ENCODE results near the gene RPRD1B. TPM values are rescaled to one million over a fixed set of nuclear protein-coding genes. Genes with fewer than 3 reads are reported as not detected.

The RPRD1B gene
- total and polyA plus RNA-seq, 2 of the 8 experiments (the other 6 are each of a cell fraction or from before 2014, with no cell fraction given): 10.3 to 20.9 TPM

- TF ChIP-seq GABPA (IDR thresholded peaks at IDR 0.05; ENCODE audit: borderline replicate concordance, insufficient read depth, low read length) (no peak), BACH1 (IDR thresholded peaks at IDR 0.05; ENCODE audit: low read length) (no peak), CBX8 (IDR thresholded peaks at IDR 0.05; ENCODE audit: borderline replicate concordance, low read depth, low read length) (no peak)
Measured at GRCh38 chr20:38108438-38108985, 75.0 kb downstream of the RPRD1B start (continued).
